ENCODE results near the gene ADGRB2. TPM values are rescaled to one million over a fixed set of nuclear protein-coding genes. Genes with fewer than 3 reads are reported as not detected.

Gene ADGRB2
- total RNA-seq, 1 experiment from 2014 or later, result 10.9 TPM

- TF ChIP-seq CTCF (conservative IDR thresholded peaks at IDR 0.05), result no peak; the same call in 2 of the 3 replicates
- Histone ChIP-seq H3T11ph (ENCODE audit: low read length) (no peak overlapping the region), H3K9ac (ENCODE audit: extremely low read depth, insufficient read length, low read length) (no peak overlapping the region), H3K4ac (ENCODE audit: low read depth, low read length) (no peak overlapping the region), H3K23ac (ENCODE audit: insufficient read length, low read depth, low read length) (no peak overlapping the region), H2AFZ (ENCODE audit: low read length) (no peak overlapping the region), H4K5ac (ENCODE audit: insufficient read length, low read depth, low read length) (no peak overlapping the region), H3K18ac (ENCODE audit: insufficient read length, low read depth, low read length) (peak overlapping the region; percentile 27), H3K4me1 (ENCODE audit: insufficient read depth, low read length) (peaks cover 6% of the 10 kb centered on the region; the same call in 1 of the 2 replicates), H3K4me2 (ENCODE audit: insufficient read depth, insufficient read length, low read length) (peak overlapping the region; percentile 34), H3K56ac (ENCODE audit: insufficient read length, low read depth, low read length) (no peak overlapping the region), H2BK15ac (ENCODE audit: low read depth, low read length) (no peak overlapping the region), H3K14ac (ENCODE audit: insufficient read depth, low read length) (no peak overlapping the region), H4K20me1 (ENCODE audit: control insufficient read depth, insufficient read depth, insufficient read length) (no peaks in the 10 kb centered on the region), H3K23me2 (ENCODE audit: insufficient read length, low read depth, low read length, poor library complexity, severe bottlenecking) (peaks cover 10% of the 10 kb centered on the region), H2BK20ac (ENCODE audit: low read depth, low read length, poor library complexity, severe bottlenecking) (no peak overlapping the region), H3K79me1 (ENCODE audit: insufficient read depth, low read depth, low read length, poor library complexity, severe bottlenecking) (no peaks in the 10 kb centered on the region), H2BK5ac (ENCODE audit: insufficient read length, low read length) (no peak overlapping the region), H3K27me3 (ENCODE audit: insufficient read depth, low read length) (peaks cover 2% of the 10 kb centered on the region; the same call in 1 of the 2 replicates), H3K9me3 (ENCODE audit: control insufficient read depth, low read depth, low read length) (no peaks in the 10 kb centered on the region), H2BK12ac (ENCODE audit: insufficient read length, low read depth, low read length) (no peak overlapping the region), H2AK5ac (ENCODE audit: insufficient read length, low read length) (no peak overlapping the region), H4K8ac (replicated peaks; ENCODE audit: insufficient read length, low read depth, low read length) (no peak overlapping the region), H3K79me2 (ENCODE audit: insufficient read depth, low read length) (no peaks in the 10 kb centered on the region), H3K27ac (ENCODE audit: insufficient read length, low read depth, low read length) (no peak overlapping the region), H2BK120ac (ENCODE audit: low read depth, low read length, poor library complexity, severe bottlenecking) (no peak overlapping the region), H4K91ac (ENCODE audit: insufficient read length, low read depth, low read length) (no peak overlapping the region)
- no peaks in the 10 kb centered on the region for H3K36me3 Mint-ChIP-seq (ENCODE audit: insufficient read depth in 1 of 3, low read depth in 3 of 3)
- H3K27ac Mint-ChIP-seq, result no peak overlapping the region; a peak in 1 of 7 replicates
- WGBS (ENCODE audit: extremely low coverage, insufficient read length, low lambda C conversion rate), result no CpG with 5 or more reads among the region's 63 CpGs
- DNase-seq, result peak; percentile 85
- peak overlapping the region; percentile 67 to 82 for H3K4me3 Mint-ChIP-seq
- peaks cover 44 to 62% of the 10 kb centered on the region in 2 experiments for H3K4me1 Mint-ChIP-seq
- H3K27me3 Mint-ChIP-seq (ENCODE audit: low read depth), result peaks cover 32% of the 10 kb centered on the region
- H3K9me3 Mint-ChIP-seq, result no peaks in the 10 kb centered on the region; a peak in 1 of 5 replicates
Observed at GRCh38 chr1:31760471-31761470, 3.4 kb downstream of the ADGRB2 start.
